ENCODE measurements around the gene CERS6.
"Not testable (repeated sequence)": the region's sequence is repeated elsewhere in the genome, so short reads cannot be mapped to it uniquely, and the experiment has no call there.

The CERS6 gene, protein sequence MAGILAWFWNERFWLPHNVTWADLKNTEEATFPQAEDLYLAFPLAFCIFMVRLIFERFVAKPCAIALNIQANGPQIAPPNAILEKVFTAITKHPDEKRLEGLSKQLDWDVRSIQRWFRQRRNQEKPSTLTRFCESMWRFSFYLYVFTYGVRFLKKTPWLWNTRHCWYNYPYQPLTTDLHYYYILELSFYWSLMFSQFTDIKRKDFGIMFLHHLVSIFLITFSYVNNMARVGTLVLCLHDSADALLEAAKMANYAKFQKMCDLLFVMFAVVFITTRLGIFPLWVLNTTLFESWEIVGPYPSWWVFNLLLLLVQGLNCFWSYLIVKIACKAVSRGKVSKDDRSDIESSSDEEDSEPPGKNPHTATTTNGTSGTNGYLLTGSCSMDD

DNA sequence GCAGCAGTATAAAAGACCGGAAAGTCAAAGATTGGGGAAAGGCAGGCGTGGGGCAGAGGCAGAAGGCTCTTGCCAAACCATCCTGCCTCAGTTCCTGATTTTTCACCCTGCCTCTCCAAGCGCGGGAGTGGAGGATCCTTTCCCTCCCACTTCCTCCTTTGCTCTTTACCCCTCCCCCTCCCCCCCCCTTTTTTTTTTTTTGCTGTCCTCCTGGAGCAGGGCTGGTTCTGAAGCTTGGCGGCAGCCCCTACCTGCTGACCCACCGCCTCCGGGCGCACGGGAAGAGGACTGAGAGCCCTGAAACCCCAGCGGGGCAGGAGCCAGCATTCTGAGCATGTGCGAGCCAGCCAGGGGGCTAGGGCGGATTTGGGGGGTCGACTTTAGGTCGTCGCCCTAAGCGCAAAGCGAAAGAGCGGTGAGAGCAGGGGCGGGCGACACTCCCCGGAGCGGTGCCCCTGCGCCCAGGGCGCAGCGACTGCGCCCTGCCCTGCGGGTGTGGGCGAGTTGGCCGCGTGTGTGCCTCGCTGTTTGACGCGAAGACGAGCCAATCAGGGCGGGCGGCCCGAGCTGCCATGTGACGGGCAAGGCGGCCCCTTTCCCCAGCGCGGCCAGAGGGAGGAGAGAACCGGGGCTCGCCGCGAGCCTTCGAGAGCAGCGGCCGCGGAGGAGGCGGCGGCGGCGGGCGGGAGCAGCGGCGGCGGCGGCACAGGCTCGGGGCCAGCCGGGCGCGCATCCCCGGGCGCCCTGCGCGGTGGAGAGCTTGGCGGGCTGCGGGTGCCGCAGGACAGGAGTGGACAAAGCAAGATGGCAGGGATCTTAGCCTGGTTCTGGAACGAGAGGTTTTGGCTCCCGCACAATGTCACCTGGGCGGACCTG, at the start of gene CERS6:
Gene CERS6, plus strand, starts transcription at position 628 of the 876 bp plus-strand sequence. Its CDS starts 177 bp downstream, at position 805.
- DNase-seq: peak; percentile 62

DNA sequence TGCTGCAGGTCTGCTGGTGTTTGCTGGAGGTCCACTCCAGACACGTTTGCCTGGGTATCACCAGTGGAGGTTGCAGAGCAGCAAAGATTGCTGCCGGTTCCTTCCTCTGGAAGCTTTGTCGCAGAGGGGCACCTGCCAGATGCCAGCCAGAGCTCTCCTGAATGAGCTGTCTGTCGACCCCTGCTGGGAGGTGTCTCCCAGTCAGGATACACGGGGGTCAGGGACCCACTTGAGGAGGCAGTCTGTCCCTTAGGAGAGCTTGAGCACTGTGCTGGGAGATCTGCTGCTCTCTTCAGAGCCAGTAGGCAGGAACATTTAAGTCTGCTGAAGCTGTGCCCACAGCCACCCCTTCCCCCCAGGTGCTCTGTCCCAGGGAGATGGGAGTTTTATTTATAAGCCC, 43.8 kb upstream of the CERS6 start:
- not testable (repeated sequence) for DNase-seq

DNA sequence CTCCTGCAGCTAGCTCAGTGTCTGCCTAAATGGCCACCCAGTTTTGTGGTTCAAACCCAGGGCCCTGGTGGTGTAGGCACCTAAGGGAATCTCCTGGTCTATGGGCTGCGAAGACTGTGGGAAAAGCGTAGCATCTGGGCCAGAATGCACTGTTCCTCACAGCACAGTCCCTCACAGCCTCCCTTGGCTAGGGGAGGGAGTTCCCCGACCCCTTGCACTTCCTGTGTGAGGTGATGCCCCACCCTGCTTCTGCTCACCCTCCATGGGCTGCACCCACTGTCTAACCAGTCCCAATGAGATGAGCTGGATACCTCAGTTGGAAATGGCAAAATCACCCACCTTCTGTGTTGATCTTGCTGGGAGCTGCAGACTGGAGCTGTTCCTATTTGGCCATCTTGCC, 43.0 kb upstream of the CERS6 start:
- DNase-seq: not testable (repeated sequence)

DNA sequence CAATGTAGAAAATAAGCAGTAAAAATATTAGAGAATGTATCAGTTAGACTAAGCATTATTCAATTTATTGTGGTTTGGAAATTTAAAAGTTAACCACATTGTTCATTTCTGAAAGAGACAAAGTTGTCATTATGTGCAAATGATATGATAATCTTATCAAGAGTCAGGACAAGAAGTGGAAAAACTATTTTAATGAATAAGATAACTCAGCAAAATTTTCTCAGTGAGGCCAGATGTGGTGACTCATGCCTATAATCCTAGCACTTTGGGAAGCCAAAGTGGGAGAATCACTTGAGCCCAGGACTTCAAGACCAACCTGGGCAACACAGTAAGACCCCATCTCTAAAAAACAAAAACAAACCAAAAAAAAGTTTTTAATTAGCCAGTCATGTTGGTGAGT, 39.5 kb upstream of the CERS6 start:
- no peak for DNase-seq

DNA sequence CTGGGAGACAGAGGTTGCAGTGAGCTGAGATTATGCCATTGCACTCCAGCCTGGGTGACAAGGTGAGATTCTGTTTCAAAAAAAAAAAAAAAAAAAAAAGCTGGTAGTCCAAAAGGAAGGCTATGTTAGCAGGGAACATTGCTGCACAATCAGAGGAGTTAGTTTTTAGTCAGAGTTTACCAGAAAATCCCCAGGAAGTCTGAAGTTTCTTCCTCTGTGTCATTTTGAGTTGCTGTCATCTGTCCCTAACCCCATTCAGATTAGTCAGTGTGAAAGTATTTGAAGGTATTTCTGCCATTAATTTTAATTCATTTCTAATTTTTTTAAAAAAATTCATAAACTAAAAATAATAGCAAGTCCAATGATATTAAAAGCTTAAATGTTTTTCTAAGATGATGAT, 33.5 kb upstream of the CERS6 start:
- no peak for DNase-seq

DNA sequence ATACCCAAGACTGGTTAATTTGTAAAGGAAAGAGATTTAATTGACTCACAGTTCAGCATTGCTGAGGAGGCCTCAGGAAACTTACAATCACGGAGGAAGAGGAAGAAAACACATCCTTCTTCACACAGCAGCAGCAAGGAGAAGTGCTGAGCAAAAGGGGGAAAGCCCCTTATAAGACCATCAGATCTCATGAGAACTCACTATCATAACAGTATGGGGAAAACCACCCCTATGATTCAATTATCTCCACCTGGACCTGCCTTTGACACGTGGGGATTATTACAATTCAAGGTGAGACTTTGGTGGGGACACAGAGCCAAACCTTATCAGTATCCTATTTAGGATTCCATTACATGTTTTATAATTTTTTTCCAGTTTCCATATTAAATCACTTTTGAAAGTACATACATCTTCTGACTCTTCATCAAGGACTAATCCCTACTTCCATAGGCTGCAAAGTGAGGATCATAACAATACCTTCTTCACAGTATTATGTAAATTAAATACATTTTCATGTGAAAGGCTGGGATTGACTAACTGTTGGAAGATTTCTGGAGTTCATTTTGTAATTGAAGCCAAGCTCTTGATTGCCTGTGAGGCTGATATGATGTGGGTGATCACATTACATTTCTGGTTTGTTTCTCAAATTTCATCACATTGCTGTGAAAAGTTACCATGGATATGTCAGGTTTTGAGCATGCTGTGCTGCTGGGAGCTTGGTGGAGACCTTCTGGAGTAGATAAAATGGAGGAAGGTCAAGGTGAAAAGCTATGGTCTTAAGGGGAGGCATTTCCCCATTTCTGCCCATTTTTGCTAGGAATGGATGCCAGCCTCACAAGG, 31.7 kb upstream of the CERS6 start:
- DNase-seq: no peak

DNA sequence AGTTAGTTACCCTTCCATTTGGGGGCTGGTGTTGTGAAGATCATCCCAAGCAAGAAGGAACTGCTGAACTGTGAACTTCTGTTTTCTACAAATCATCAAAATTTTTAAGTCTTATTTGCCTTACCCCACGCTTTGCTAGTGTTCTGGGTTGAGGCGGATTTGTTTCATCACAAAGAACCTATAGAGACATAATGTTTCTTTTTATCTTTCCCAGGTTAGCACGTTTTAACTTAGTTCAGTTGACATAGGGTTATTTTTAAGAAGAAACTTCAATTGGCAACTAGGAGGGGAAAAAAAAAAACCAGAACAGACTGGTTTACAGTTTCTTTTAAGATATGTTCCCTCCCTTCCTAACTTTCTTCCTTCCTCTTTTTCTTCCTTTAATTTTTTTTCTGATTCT, 31.1 kb upstream of the CERS6 start:
- DNase-seq: no peak

DNA sequence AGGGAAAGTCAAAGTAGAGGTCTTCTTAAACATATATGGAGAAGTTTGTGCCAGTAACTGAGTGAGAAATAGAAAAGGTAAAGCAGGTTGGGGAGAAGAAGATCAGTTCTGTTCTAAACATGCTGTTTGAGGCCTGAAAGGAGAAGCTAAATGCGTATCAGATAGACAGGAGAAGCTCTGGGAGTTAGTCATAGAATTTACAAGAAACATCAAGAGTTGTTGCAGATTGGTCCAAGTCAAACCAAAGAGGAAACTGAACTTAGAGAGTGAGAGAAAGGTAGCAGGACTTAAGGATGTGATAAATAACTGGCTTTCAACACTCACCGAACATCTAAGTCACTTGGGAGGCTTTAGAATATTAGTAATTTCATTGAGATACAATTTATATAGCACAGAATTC, 29.2 kb upstream of the CERS6 start:
- DNase-seq: no peak

DNA sequence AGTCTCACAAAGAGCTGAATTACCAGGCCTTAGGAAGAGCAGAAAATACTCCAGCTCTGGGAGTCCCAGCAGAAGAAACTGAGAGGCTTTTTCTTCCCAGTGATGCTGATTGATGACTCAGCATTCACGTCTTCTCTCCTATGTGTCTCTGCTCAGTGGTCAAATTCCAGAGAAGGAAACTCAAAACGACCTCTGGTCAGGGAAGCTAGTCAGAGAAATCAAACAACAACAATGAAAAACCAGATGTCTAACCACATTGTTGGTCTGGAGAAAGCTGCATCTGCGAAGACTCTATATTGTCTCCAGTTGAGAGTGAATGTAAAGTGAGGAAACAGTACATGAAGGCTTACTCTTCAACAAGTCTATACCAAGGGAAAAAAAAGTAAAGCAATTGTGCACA, 28.6 kb upstream of the CERS6 start:
- DNase-seq: no peak

DNA sequence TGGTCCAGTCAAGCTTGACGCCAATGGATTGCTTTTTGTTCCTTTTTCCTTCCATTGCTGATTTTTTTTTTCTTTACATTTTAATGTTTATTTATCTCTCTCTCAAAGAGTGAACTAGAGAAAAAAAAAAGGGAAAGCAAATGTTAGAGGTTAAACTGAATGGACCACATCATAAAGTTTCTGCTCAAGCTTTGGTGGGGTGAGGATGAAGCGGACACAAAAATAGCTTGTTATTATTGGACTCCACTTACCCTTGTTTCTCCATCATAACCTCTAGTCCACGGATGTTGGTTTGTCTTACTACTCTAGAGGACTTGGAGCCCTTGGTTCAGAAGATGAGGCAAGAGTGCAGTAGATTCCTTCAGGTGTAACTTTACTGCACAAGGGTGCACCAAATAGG, 27.6 kb upstream of the CERS6 start:
- DNase-seq: no peak

DNA sequence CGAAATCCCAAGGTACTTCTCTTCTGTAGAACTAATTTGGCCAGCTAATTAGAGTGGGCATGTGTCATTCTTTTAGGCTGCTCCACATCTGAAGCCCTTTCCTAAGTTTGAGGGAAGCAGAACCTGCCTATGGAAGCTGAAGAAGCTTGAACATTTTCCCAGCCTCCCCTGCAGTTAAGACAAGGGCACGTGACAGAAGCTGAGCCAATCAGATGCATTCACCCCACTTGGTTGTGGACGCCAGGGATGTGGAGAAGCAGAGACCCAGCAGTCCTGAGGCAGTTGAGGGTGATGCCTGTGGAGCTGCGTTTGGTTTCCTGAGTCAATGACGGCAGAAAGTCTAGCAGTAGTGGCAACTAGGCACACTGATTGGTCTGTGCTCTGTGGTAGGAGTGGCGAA, 26.1 kb upstream of the CERS6 start:
- no peak for DNase-seq

DNA sequence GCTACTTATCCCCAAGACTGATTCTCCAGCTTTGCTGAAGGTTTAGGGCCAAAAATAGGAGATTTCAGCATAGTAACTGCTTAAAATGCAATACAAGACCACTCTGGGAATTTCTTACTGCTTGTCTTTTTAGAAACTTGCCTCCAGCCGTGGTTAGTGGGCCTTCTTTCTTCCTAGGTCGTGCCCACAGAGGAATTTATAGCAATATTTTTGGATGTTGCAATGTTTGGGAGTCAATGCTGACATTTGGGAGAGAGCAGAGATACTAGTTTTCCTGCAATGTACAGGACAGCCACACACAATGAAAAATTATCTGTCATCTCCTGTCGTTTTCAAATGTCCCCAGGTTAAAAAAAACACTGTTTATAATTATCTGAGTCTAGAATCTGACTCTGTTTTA, 25.6 kb upstream of the CERS6 start:
- DNase-seq: no peak

DNA sequence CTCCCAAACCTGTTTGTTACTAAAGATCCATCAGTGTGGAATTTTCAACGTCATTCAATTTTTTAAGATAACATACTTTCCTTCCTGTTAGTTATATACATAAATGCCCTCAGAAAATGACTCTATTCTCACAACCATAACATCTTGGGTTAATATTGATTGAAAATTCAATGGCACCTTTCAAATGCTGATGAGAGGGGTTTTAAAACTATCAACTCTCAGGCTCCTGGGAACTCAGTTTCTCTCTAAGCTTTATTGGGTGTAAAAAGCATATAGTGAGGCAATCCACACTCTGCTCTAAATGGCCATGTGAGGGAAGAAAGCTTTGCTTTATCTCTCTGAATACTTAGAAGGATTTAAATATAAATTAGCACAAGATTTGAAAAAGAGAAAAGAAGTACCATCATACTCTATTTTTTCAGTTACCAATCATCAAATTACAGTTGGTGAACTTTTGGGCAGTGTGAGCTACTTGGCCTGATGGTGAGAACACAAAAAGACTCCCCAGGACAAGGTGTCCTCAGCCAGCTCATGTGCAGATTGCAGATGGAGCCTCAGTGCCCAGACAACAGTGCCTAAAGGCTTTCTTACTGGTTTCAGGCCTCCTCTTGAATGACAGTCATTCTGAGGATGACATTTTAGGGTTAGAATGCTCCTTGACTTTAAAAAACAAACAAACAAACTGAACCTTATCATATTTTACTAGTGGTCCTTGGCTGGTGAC, 24.6 kb upstream of the CERS6 start:
- no peak for DNase-seq

DNA sequence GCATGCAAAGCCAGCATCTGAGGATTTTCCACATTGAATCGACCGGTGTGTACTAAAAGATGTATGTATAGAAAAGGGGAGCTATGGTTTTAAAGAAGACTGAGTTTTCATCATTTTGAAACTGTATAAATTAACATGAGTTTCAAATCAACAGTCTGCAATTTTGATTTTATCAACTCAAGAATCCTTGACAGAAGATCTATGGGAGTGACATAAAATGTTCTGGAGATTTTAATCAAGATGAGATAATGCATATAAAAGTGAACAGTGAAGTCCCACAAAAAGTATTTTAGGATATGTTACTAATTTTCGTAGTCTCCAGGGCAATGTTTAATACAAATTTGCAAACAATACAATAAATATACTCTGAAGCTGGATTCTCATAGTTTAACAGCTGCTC, 24.0 kb upstream of the CERS6 start:
- no peak for DNase-seq

DNA sequence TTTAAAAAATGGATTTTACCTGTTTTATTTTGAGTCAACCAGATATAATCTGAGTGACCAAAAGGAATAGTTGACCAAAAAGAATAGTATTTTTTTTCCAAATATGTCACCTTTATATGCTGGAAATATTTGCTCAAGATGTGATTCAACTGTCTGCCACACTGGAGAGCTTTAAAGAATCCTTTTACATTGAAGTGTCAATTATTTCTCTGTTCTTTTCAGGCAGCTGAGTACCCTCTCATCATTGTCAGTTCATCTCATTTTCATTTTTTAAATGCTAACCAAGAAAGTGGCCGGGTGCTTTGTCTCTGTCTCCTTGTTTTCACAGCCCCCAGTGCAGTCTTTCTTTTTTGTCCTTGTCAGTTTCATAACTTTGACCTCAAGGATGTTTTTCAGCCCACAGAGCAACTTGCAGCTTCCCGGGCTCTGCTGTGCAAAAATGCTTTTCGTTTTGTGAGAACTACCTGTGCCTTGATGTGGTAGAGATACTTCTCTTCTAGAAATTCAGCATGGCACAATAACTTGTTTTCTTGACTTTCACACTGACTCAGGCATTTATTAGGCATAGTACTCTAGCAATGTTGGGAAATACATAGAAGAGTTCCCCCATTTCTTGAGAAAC, 23.4 kb upstream of the CERS6 start:
- no peak for DNase-seq

DNA sequence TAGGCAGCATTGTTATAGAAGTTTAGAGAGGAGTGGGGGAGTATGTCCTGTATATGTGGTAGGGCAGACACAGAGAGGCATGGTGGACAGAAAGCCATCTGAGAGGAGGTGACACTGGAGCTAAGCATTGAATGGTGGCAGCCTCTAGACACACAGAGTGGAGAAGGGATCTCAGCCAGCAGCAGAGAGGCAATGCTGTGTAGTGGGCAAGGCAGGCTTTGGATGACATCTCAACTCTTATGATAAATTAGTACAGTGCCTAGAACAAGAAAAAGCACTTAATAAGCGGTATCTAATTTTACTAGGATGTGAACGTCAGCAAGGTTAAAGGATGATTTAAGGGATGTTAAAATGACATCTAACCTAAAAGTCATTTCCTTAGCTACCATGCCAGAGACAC, 22.5 kb upstream of the CERS6 start:
- no peak for DNase-seq

DNA sequence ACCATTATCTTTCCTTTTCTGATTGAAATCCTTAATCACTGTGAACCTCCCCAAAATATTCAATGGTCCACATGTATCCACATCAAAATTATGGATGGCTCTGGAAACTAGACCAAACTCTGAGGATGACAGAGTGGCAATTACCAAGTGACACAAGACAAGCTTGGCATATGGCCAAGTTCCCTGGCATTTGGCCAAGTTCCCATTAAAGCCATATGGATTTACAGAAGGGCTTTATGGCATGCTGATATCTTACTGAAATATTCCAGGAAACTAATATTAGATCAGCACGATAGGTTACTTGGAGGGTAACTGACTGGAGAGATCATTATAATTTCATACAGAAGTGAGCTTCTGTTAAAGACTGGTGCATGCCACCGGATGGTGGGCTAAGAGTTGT, 21.9 kb upstream of the CERS6 start:
- no peak for DNase-seq

DNA sequence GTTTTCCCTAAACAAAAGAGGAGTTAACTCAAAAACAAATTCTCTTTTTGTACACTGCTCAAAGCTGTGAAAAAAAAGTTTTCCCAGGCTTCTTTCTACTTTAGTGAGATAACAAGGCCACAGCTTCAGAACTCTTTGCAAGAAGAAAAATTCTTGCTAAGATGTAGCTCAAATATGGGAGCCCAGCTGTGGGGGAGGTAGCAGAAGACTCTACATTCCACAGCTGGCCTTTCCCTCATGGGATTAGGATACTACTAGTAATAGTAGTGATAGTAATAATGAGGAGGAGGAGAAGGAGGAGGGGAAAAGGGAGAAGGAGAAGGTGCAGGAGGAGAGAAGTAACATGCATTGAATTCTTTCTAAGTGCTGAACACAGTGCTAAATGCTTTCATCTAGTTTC, 19.2 kb upstream of the CERS6 start:
- DNase-seq: no peak

DNA sequence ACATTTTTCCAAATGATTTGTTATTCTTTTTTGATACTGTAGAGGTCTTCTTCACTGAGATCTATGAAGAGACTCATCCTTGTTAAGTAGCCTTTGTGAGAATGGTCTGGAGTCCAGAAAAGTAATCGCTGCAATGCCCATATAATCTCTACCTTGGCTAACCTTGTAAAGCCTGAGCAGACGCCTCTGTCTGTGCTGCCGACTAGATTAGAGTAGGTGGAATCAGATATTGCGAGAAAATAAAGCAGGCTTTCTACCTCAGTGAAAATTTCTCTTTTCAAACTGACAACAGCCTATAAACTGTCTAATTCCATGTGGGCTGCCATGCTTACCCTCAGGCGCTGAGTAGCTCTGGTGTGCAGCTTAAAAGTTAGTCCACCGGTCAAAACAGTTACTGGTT, 17.5 kb upstream of the CERS6 start:
- DNase-seq: no peak

DNA sequence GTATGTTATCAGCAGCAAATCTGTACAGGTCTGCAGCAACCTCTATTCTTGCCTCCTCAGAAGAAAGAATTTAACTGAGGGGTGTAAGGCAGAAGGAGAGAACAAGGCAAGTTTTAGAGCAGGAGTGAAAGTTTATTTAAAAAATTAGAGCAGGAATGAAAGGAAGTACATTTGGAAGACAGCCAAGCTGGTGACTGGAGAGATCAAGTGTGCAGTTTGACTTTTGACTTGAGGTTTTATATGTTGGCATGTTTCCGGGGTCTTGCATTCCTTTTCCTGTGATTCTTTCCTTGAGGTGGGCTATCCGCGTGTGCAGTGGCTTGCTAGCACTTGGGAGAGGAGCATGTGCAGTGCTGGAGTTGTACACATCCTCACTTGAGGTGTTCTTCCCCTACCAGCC, 16.5 kb upstream of the CERS6 start:
- DNase-seq: no peak

DNA sequence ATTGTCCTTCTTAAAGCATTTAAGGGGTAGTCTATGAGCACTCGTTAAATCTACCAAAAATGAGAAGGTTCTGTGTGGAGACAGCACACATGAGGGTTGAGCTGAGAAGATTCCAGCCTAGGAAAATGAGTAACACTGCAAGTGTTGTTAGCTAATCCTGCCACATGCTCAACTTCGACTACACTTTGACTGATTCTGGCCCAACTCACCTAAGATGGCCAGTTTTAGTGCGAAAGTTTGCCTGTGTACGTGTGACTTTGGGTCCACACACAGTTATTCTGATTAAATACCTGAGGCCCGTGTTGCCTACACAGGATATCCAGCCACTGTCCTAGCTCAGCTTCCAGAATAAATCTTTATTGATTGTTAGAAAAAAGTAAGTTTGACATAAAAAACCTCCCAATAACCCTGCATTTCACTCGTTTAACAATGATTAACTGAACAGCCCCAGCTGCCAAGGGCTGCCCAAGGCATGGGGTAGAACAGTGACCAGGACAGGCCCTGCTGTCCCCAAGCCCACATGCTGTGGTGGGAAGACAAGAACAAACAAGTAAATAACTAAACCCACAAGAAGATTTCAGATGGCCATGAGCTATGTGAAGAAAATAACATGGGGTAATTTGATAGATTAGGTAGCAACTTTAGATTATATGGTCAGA, 14.7 kb upstream of the CERS6 start:
- no peak for DNase-seq

DNA sequence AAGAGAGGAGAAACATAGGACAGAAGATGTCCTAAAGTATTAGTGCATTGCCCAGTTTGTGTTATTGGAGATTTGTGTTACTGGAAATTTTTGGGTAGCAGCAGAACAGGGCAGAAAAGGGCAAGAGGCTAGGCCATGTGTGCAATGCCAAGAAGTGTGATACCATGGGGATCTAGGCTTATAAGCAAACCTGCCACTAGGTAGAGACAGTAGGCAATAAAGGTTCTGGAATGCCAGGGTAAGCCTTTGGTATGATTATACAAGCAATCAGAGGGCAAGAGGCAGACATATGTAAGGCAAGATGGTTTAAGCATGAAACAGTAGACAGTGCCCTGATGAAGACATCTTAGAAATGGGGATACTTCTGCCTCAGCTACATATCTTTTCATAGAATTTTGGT, 12.3 kb upstream of the CERS6 start:
- no peak for DNase-seq
